Stomach smooth muscle (tissue), 2 donors: ENCODE data around the gene SHC3.
A peak's percentile ranks its signal among the peaks of the same experiment; 100 is the strongest.

Experiments used
- H3K27ac ChIP-seq: one replicate; pipeline ENCODE4 v1.7.0; 2013; ENCODE audit warnings: mild to moderate bottlenecking, low read length, inconsistent platforms
- H3K27me3 ChIP-seq, 2 donors: one replicate each; pipeline ENCODE4 v1.7.0; 2013; ENCODE audit warnings: low read length in 2 of 2; ENCODE audit not compliant: insufficient read depth in 2 of 2, control insufficient read depth in 1 of 2
- H3K36me3 ChIP-seq, 2 donors: one replicate each; pipeline ENCODE4 v1.7.0; 2013; ENCODE audit warnings: low read length in 2 of 2; ENCODE audit not compliant: control insufficient read depth in 2 of 2, insufficient read depth in 2 of 2
- H3K4me1 ChIP-seq: one replicate; pipeline ENCODE4 v1.7.0; 2013; ENCODE audit warnings: low read length; ENCODE audit not compliant: control insufficient read depth, insufficient read depth
- H3K4me3 ChIP-seq, 2 donors: one replicate each; pipeline ENCODE4 v1.7.0; 2013; ENCODE audit warnings: low read length in 2 of 2
- H3K9ac ChIP-seq, 2 donors: one replicate each; pipeline ENCODE4 v1.7.0; 2013; ENCODE audit warnings: low read length in 2 of 2, mild to moderate bottlenecking in 1 of 2
- H3K9me3 ChIP-seq, 2 donors: one replicate each; pipeline ENCODE4 v1.7.0; 2013; ENCODE audit warnings: low read length in 2 of 2; ENCODE audit not compliant: control insufficient read depth in 2 of 2
- donor health status: healthy.
- donor health status: Pancreatic carcinoma.

The SHC3 gene

GRCh38 chr9:89010526-89011111 is 168.0 kb downstream of the SHC3 start:
- Histone ChIP-seq H3K4me3 (no peak overlapping the region), H3K9ac (no peak overlapping the region), H3K27ac (no peak overlapping the region), H3K36me3 (peaks cover 0 to 2% of the 10 kb centered on the region in 2 donors), H3K9me3 (no peaks in the 10 kb centered on the region), H3K4me1 (peaks cover 5% of the 10 kb centered on the region), H3K27me3 (no peaks in the 10 kb centered on the region)

- Histone ChIP-seq H3K27ac (no peak overlapping the region), H3K4me3 (no peak overlapping the region), H3K36me3 (peaks cover 3 to 4% of the 10 kb centered on the region in 2 donors), H3K9me3 (no peaks in the 10 kb centered on the region), H3K4me1 (peaks cover 5% of the 10 kb centered on the region), H3K27me3 (no peaks in the 10 kb centered on the region), H3K9ac (no peak overlapping the region)
Measured at GRCh38 chr9:89010056-89010455, 168.6 kb downstream of the SHC3 start.

- Histone ChIP-seq H3K9ac (no peak overlapping the region), H3K27ac (no peak overlapping the region), H3K4me1 (peaks cover 5% of the 10 kb centered on the region), H3K27me3 (no peaks in the 10 kb centered on the region), H3K9me3 (no peaks in the 10 kb centered on the region), H3K4me3 (no peak overlapping the region), H3K36me3 (peaks cover 5% of the 10 kb centered on the region in 2 donors)
Measured at GRCh38 chr9:89009546-89009840, 169.1 kb downstream of the SHC3 start.

GRCh38 chr9:89008744-89009545 is 169.7 kb downstream of the SHC3 start:
- Histone ChIP-seq H3K9ac (no peak overlapping the region), H3K9me3 (no peaks in the 10 kb centered on the region), H3K4me3 (no peak overlapping the region), H3K27ac (no peak overlapping the region), H3K4me1 (peaks cover 5% of the 10 kb centered on the region), H3K36me3 (peaks cover 5 to 7% of the 10 kb centered on the region in 2 donors), H3K27me3 (no peaks in the 10 kb centered on the region)

- H3K4me1 ChIP-seq = peaks cover 5% of the 10 kb centered on the region
- H3K4me3 ChIP-seq = no peak overlapping the region
- peaks cover 9 to 11% of the 10 kb centered on the region in 2 donors for H3K36me3 ChIP-seq
Measured at GRCh38 chr9:89008055-89008743, 170.4 kb downstream of the SHC3 start.

GRCh38 chr9:89006996-89007967 is 171.3 kb downstream of the SHC3 start:
- peaks cover 18 to 20% of the 10 kb centered on the region in 2 donors for H3K36me3 ChIP-seq
- H3K9me3 ChIP-seq = no peaks in the 10 kb centered on the region
- H3K4me1 ChIP-seq = peaks cover 5% of the 10 kb centered on the region
- no peak overlapping the region for H3K4me3 ChIP-seq
- no peak overlapping the region for H3K27ac ChIP-seq
- no peak overlapping the region for H3K9ac ChIP-seq
- no peaks in the 10 kb centered on the region for H3K27me3 ChIP-seq

More at GRCh38 chr9:89008055-89008743, 170.4 kb downstream of the SHC3 start:
- Histone ChIP-seq H3K9ac (no peak overlapping the region), H3K27me3 (no peaks in the 10 kb centered on the region), H3K27ac (no peak overlapping the region), H3K9me3 (no peaks in the 10 kb centered on the region)

- Histone ChIP-seq H3K36me3 (peaks cover 23 to 24% of the 10 kb centered on the region in 2 donors), H3K9me3 (no peaks in the 10 kb centered on the region), H3K27ac (no peak overlapping the region), H3K27me3 (no peaks in the 10 kb centered on the region), H3K4me1 (peaks cover 12% of the 10 kb centered on the region), H3K9ac (no peak overlapping the region), H3K4me3 (no peak overlapping the region)
Measured at GRCh38 chr9:89006267-89006666, 172.4 kb downstream of the SHC3 start.

GRCh38 chr9:89005323-89005722 is 173.3 kb downstream of the SHC3 start:
- Histone ChIP-seq H3K36me3 (peaks cover 23 to 24% of the 10 kb centered on the region in 2 donors), H3K4me1 (peaks cover 21% of the 10 kb centered on the region), H3K9me3 (no peaks in the 10 kb centered on the region), H3K27me3 (no peaks in the 10 kb centered on the region), H3K4me3 (no peak overlapping the region), H3K9ac (no peak overlapping the region), H3K27ac (no peak overlapping the region)

GRCh38 chr9:89002987-89003386 is 175.6 kb downstream of the SHC3 start:
- peaks cover 40% of the 10 kb centered on the region for H3K4me1 ChIP-seq
- H3K36me3 ChIP-seq = peaks cover 23 to 24% of the 10 kb centered on the region in 2 donors
- no peak overlapping the region for H3K27ac ChIP-seq

GRCh38 chr9:89001917-89002540 is 176.6 kb downstream of the SHC3 start:
- Histone ChIP-seq H3K9me3 (no peaks in the 10 kb centered on the region), H3K4me1 (peaks cover 49% of the 10 kb centered on the region), H3K36me3 (peaks cover 21 to 24% of the 10 kb centered on the region in 2 donors), H3K27me3 (no peaks in the 10 kb centered on the region), H3K4me3 (no peak overlapping the region), H3K9ac (no peak overlapping the region), H3K27ac (peak overlapping the region; percentile 60)

More at GRCh38 chr9:89002987-89003386, 175.6 kb downstream of the SHC3 start:
- no peak overlapping the region for H3K4me3 ChIP-seq
- no peak overlapping the region for H3K9ac ChIP-seq
- no peaks in the 10 kb centered on the region for H3K27me3 ChIP-seq
- no peaks in the 10 kb centered on the region for H3K9me3 ChIP-seq
